ENCODE data around the gene YPEL5. TPM values are rescaled to one million over a fixed set of nuclear protein-coding genes. Genes with fewer than 3 reads are reported as not detected.

YPEL5 gene
- total RNA-seq, 2 donors from 2014 or later = 81.8 to 123 TPM

GRCh38 chr2:30105556-30105955 is 41.3 kb upstream of the YPEL5 start:
- Histone ChIP-seq H3K4me1 (replicated peaks) (no peaks in the 10 kb centered on the region), H3K4me3 (no peak overlapping the region), H3K27ac (no peak overlapping the region), H3K27me3 (replicated peaks; ENCODE audit: insufficient read depth) (no peaks in the 10 kb centered on the region), H3K9me3 (no peaks in the 10 kb centered on the region), H3K36me3 (no peaks in the 10 kb centered on the region)
- intact Hi-C loops (cut with DNase I) = no loop called here
- WGBS = 81% methylated on average over 2 of the region's 2 CpGs
- no peak for TF ChIP-seq CTCF (IDR thresholded peaks at IDR 0.05)
- no peak for TF ChIP-seq POLR2AphosphoS5 (IDR thresholded peaks at IDR 0.05)
- TF ChIP-seq POLR2A (IDR thresholded peaks at IDR 0.05) = no peak
- no peak for DNase-seq (ENCODE audit: low spot score)

GRCh38 chr2:30106543-30106942 is 40.3 kb upstream of the YPEL5 start:
- TF ChIP-seq CTCF (IDR thresholded peaks at IDR 0.05) (no peak), POLR2AphosphoS5 (IDR thresholded peaks at IDR 0.05) (no peak), POLR2A (IDR thresholded peaks at IDR 0.05) (no peak)
- 64% methylated on average over 9 of the region's 9 CpGs for WGBS
- H3K9me3 ChIP-seq = no peaks in the 10 kb centered on the region
- DNase-seq (ENCODE audit: low spot score) = no peak
- intact Hi-C loops (cut with DNase I) = no loop called here
- no peak overlapping the region for H3K27ac ChIP-seq
- no peaks in the 10 kb centered on the region for H3K27me3 ChIP-seq (replicated peaks; ENCODE audit: insufficient read depth)
- H3K4me3 ChIP-seq = no peak overlapping the region
- no peaks in the 10 kb centered on the region for H3K36me3 ChIP-seq
- no peaks in the 10 kb centered on the region for H3K4me1 ChIP-seq (replicated peaks)

GRCh38 chr2:30108192-30108591 is 38.6 kb upstream of the YPEL5 start:
- intact Hi-C loops (cut with DNase I) = no loop called here
- TF ChIP-seq POLR2AphosphoS5 (IDR thresholded peaks at IDR 0.05) (no peak), CTCF (IDR thresholded peaks at IDR 0.05) (no peak), POLR2A (IDR thresholded peaks at IDR 0.05) (no peak)
- Histone ChIP-seq H3K36me3 (no peaks in the 10 kb centered on the region), H3K27me3 (replicated peaks; ENCODE audit: insufficient read depth) (no peaks in the 10 kb centered on the region), H3K27ac (no peak overlapping the region), H3K4me3 (no peak overlapping the region), H3K9me3 (no peaks in the 10 kb centered on the region), H3K4me1 (replicated peaks) (no peaks in the 10 kb centered on the region)
- DNase-seq (ENCODE audit: low spot score) = no peak
- 83% methylated on average over 2 of the region's 2 CpGs for WGBS

- no peak overlapping the region for H3K27ac ChIP-seq
- H3K4me1 ChIP-seq (replicated peaks) = no peaks in the 10 kb centered on the region
- WGBS = 86% methylated on average over 5 of the region's 5 CpGs
- H3K9me3 ChIP-seq = no peaks in the 10 kb centered on the region
- intact Hi-C loops (cut with DNase I) = no loop called here
- no peaks in the 10 kb centered on the region for H3K36me3 ChIP-seq
- no peak for DNase-seq (ENCODE audit: low spot score)
- no peak for TF ChIP-seq POLR2AphosphoS5 (IDR thresholded peaks at IDR 0.05)
- TF ChIP-seq CTCF (IDR thresholded peaks at IDR 0.05) = no peak
- TF ChIP-seq POLR2A (IDR thresholded peaks at IDR 0.05) = no peak
- H3K27me3 ChIP-seq (replicated peaks; ENCODE audit: insufficient read depth) = no peaks in the 10 kb centered on the region
- no peak overlapping the region for H3K4me3 ChIP-seq
These were observed 38.0 kb upstream of the YPEL5 start for GRCh38 chr2:30108851-30109250.

GRCh38 chr2:30109856-30110255 is 37.0 kb upstream of the YPEL5 start:
- intact Hi-C loops (cut with DNase I) = no loop called here
- no peaks in the 10 kb centered on the region for H3K27me3 ChIP-seq (replicated peaks; ENCODE audit: insufficient read depth)
- H3K27ac ChIP-seq = no peak overlapping the region
- TF ChIP-seq CTCF (IDR thresholded peaks at IDR 0.05) (no peak), POLR2A (IDR thresholded peaks at IDR 0.05) (no peak), POLR2AphosphoS5 (IDR thresholded peaks at IDR 0.05) (no peak)
- no peaks in the 10 kb centered on the region for H3K36me3 ChIP-seq
- no peak overlapping the region for H3K4me3 ChIP-seq
- WGBS = 67% methylated on average over 6 of the region's 6 CpGs
- no peaks in the 10 kb centered on the region for H3K4me1 ChIP-seq (replicated peaks)
- DNase-seq (ENCODE audit: low spot score) = no peak
- no peaks in the 10 kb centered on the region for H3K9me3 ChIP-seq
